ENCODE results near the gene HAAO. TPM values are rescaled to one million over a fixed set of nuclear protein-coding genes. Genes with fewer than 3 reads are reported as not detected.

Gene HAAO
- total and polyA plus RNA-seq, 2 experiments from 2014 or later: 2.6 to 3.2 TPM

- H3K27me3 ChIP-seq (ENCODE audit: insufficient read depth): no peaks in the 10 kb centered on the region
- Mint-ChIP-seq H3K4me3 (no peak overlapping the region), H3K27me3 (ENCODE audit: insufficient read depth, low read depth, poor library complexity) (peaks cover 6% of the 10 kb centered on the region), H3K36me3 (ENCODE audit: low read depth) (peaks cover 5% of the 10 kb centered on the region; the same call in 2 of the 3 replicates), H3K9me3 (no peaks in the 10 kb centered on the region), H3K27ac (no peak overlapping the region), H3K4me1 (peaks cover 9% of the 10 kb centered on the region)
- H3F3A ChIP-seq (replicated peaks; ENCODE audit: low read depth): no peaks in the 10 kb centered on the region
- no peaks in the 10 kb centered on the region for H3K4me1 ChIP-seq (ENCODE audit: insufficient read depth)
- peaks cover 5% of the 10 kb centered on the region; the same call in 1 of the 2 replicates for H4K20me1 ChIP-seq (replicated peaks; ENCODE audit: insufficient read depth)
- no peaks in the 10 kb centered on the region for H3K9me2 ChIP-seq (ENCODE audit: insufficient read depth)
- H3K36me3 ChIP-seq (ENCODE audit: insufficient read depth): no peaks in the 10 kb centered on the region
- no peaks in the 10 kb centered on the region for H3K79me2 ChIP-seq (replicated peaks; ENCODE audit: insufficient read depth)
- H3K4me3 ChIP-seq: no peak overlapping the region
- H3K27ac ChIP-seq (ENCODE audit: low read depth): no peak overlapping the region
- no peak overlapping the region for H3K4me2 ChIP-seq
- H2AFZ ChIP-seq: no peak overlapping the region
- ATAC-seq: no peak
- no peak for DNase-seq (ENCODE audit: low spot score)
- no peak for TF ChIP-seq CTCF (conservative IDR thresholded peaks at IDR 0.05; ENCODE audit: low read depth in 2 of 2)
- no peak for TF ChIP-seq EZH2phosphoT487 (IDR thresholded peaks at IDR 0.05; ENCODE audit: unreplicated experiment)
- no peak for TF ChIP-seq NANOG (IDR thresholded peaks at IDR 0.05; ENCODE audit: borderline replicate concordance)
- TF ChIP-seq POLR2AphosphoS5 (IDR thresholded peaks at IDR 0.05; ENCODE audit: low read depth): no peak
- no peak for TF ChIP-seq STAT1 (IDR thresholded peaks at IDR 0.05; ENCODE audit: unreplicated experiment)
- TF ChIP-seq CREB1 (CRISPR knock-in tag; IDR thresholded peaks at IDR 0.05; ENCODE audit: low read depth): no peak
- TF ChIP-seq JUNB (IDR thresholded peaks at IDR 0.05; ENCODE audit: unreplicated experiment): no peak
- TF ChIP-seq ZNF114 (CRISPR knock-in tag; IDR thresholded peaks at IDR 0.05): no peak
- TF ChIP-seq ZNF462 (CRISPR knock-in tag; IDR thresholded peaks at IDR 0.05): no peak
- no peak for TF ChIP-seq ZNF331 (CRISPR knock-in tag; IDR thresholded peaks at IDR 0.05; ENCODE audit: low read depth)
- TF ChIP-seq REST (IDR thresholded peaks at IDR 0.05; ENCODE audit: unreplicated experiment): no peak
- TF ChIP-seq EZH2 (IDR thresholded peaks at IDR 0.05; ENCODE audit: low read depth, unreplicated experiment): no peak
- no peak for TF ChIP-seq ETS1 (IDR thresholded peaks at IDR 0.05)
Observed at GRCh38 chr2:42764901-42765300, 27.5 kb downstream of the HAAO start.
